ENCODE results near the gene KLHDC8A. TPM values are rescaled to one million over a fixed set of nuclear protein-coding genes. Genes with fewer than 3 reads are reported as not detected.
"Not testable (repeated sequence)": the region's sequence is repeated elsewhere in the genome, so short reads cannot be mapped to it uniquely, and the experiment has no call there.

Gene KLHDC8A
- total RNA-seq, 4 donors from 2014 or later: 0.32 to 2.0 (median 1.2) TPM

DNA sequence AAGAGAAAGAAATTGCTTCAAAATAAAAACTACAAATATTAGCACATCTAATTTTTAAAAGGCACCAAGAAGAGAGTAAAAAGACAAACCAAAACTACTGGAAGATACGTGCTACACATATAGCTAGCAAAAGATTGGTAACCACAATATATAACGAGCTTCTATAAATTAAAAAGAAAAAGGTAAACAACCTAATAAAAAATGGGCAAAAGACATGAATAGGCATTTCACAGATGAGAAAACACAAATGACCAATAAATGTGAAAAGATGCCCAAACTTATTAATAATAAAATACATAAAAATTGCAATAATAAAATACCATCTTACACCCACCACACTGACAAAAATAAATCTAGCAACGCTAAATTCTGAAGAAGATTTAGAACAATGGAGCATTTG, 38.9 kb upstream of the KLHDC8A start:
- Histone ChIP-seq H3K27me3 (peaks cover 0 to 20% (median 0%) of the 10 kb centered on the region in 4 donors), H3K36me3 (no peaks in the 10 kb centered on the region), H3K4me1 (peaks cover 0 to 5% (median 0%) of the 10 kb centered on the region in 4 donors), H3K4me3 (no peak overlapping the region), H3K27ac (replicated peaks in 1 of 4) (no peak overlapping the region), H3K9me3 (no peaks in the 10 kb centered on the region)
- WGBS: 81% methylated on average over 3 of the region's 3 CpGs
- TF ChIP-seq POLR2AphosphoS5 (IDR thresholded peaks at IDR 0.05) (no peak), EP300 (IDR thresholded peaks at IDR 0.05) (no peak), POLR2A (IDR thresholded peaks at IDR 0.05; ENCODE audit: low read depth) (no peak)
- TF ChIP-seq, protein P1, sequence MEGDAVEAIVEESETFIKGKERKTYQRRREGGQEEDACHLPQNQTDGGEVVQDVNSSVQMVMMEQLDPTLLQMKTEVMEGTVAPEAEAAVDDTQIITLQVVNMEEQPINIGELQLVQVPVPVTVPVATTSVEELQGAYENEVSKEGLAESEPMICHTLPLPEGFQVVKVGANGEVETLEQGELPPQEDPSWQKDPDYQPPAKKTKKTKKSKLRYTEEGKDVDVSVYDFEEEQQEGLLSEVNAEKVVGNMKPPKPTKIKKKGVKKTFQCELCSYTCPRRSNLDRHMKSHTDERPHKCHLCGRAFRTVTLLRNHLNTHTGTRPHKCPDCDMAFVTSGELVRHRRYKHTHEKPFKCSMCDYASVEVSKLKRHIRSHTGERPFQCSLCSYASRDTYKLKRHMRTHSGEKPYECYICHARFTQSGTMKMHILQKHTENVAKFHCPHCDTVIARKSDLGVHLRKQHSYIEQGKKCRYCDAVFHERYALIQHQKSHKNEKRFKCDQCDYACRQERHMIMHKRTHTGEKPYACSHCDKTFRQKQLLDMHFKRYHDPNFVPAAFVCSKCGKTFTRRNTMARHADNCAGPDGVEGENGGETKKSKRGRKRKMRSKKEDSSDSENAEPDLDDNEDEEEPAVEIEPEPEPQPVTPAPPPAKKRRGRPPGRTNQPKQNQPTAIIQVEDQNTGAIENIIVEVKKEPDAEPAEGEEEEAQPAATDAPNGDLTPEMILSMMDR (IDR thresholded peaks at IDR 0.05): no peak
- no peak for DNase-seq (ENCODE audit: extremely low spot score)
- intact Hi-C loops (cut with DNase I): loop anchor here (5.0 kb wide), 1 partner anchor 127 kb away; no protein-coding TSS in a partner anchor

DNA sequence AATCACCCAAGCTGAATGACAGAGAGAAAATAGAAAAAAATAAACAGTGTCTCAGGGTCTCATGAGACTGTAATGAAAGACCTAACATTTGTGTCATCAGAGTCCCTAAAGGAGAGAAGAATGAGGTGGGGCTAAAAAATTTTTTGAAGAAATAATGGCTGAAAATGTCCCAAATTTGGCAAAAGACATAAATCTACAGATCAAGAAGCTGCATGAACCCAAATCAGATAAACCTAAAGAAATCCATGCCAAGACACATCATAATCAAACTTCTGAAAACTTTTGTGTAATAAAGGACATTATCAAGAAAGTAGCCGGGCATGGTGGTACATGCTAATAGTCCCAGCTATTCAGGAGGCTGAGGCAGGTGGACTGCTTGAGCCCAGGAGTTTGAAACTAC, 35.9 kb upstream of the KLHDC8A start:
- Histone ChIP-seq H3K4me1 (peaks cover 0 to 5% (median 0%) of the 10 kb centered on the region in 4 donors), H3K4me3 (no peak overlapping the region), H3K9me3 (no peaks in the 10 kb centered on the region), H3K27ac (replicated peaks in 1 of 4) (no peak overlapping the region), H3K27me3 (peaks cover 0 to 25% (median 2%) of the 10 kb centered on the region in 4 donors), H3K36me3 (no peaks in the 10 kb centered on the region)
- TF ChIP-seq POLR2A (IDR thresholded peaks at IDR 0.05; ENCODE audit: low read depth) (no peak), POLR2AphosphoS5 (IDR thresholded peaks at IDR 0.05) (no peak), EP300 (IDR thresholded peaks at IDR 0.05) (no peak)
- TF ChIP-seq, protein P1 (IDR thresholded peaks at IDR 0.05): no peak
- WGBS: 91% methylated on average over 1 of the region's 1 CpG
- intact Hi-C loops (cut with DNase I): no loop called here
- peak; percentile 10 for DNase-seq (ENCODE audit: extremely low spot score)

DNA sequence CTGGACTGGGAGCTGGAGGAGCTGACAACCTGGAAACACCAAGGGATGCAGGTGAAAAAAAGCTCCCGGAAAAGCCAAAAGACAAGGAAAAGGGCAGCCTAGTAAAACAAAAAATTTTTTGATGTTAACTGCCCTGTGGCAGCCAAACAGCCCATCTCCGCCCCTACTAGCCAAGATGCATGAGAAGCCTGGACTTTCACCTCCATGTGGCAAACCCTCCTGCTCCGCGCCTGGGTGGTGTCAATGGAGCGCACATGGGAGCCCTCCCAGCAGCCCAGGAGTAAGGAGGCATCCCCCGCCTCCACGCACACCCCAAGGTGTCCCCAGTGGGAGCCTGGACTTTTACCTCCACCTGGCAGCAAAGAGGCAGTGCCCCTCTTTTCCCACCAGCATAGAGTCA, 34.7 kb upstream of the KLHDC8A start:
- TF ChIP-seq, protein P1 (IDR thresholded peaks at IDR 0.05): no peak
- no peak for TF ChIP-seq POLR2AphosphoS5 (IDR thresholded peaks at IDR 0.05)
- TF ChIP-seq EP300 (IDR thresholded peaks at IDR 0.05): no peak
- no peak for TF ChIP-seq POLR2A (IDR thresholded peaks at IDR 0.05; ENCODE audit: low read depth)
- WGBS: 91% methylated on average over 6 of the region's 7 CpGs
- H3K4me3 ChIP-seq: no peak overlapping the region
- H3K27ac ChIP-seq (replicated peaks in 1 of 4): no peak overlapping the region
- DNase-seq (ENCODE audit: extremely low spot score): peak; percentile 70
- H3K4me1 ChIP-seq: no peaks in the 10 kb centered on the region
- intact Hi-C loops (cut with DNase I): no loop called here
- H3K9me3 ChIP-seq: no peaks in the 10 kb centered on the region
- peaks cover 0 to 25% (median 2%) of the 10 kb centered on the region in 4 donors for H3K27me3 ChIP-seq
- H3K36me3 ChIP-seq: no peaks in the 10 kb centered on the region

DNA sequence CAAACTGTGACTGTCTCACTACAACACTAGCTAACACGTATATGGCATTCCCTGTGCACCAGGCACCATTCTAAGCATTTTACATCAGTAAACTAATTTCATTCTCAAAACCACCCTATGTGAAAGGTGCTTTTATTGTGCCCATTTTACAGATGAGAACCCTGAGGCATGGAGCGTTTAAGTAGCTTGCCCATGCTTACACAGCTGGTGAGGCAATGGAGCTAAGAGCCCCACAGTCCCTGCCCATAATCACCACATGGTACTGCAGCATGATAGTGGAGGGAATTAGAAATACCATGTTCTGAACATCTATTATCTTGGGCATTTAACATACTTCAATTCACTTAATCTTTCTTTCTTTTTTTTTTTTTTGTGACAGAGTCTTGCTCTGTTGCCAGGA, 31.1 kb upstream of the KLHDC8A start:
- Histone ChIP-seq H3K27me3 (peaks cover 0 to 15% (median 2%) of the 10 kb centered on the region in 4 donors), H3K9me3 (no peaks in the 10 kb centered on the region), H3K27ac (replicated peaks in 1 of 4) (no peak overlapping the region), H3K4me3 (no peak overlapping the region), H3K4me1 (no peaks in the 10 kb centered on the region), H3K36me3 (no peaks in the 10 kb centered on the region)
- TF ChIP-seq POLR2AphosphoS5 (IDR thresholded peaks at IDR 0.05) (no peak), EP300 (IDR thresholded peaks at IDR 0.05) (no peak), POLR2A (IDR thresholded peaks at IDR 0.05; ENCODE audit: low read depth) (no peak)
- TF ChIP-seq, protein P1 (IDR thresholded peaks at IDR 0.05): no peak
- intact Hi-C loops (cut with DNase I): loop anchor here (5.0 kb wide), 1 partner anchor 51 kb away; no protein-coding TSS in a partner anchor
- no peak for DNase-seq (ENCODE audit: extremely low spot score)
- WGBS: 93% methylated on average over 2 of the region's 2 CpGs

DNA sequence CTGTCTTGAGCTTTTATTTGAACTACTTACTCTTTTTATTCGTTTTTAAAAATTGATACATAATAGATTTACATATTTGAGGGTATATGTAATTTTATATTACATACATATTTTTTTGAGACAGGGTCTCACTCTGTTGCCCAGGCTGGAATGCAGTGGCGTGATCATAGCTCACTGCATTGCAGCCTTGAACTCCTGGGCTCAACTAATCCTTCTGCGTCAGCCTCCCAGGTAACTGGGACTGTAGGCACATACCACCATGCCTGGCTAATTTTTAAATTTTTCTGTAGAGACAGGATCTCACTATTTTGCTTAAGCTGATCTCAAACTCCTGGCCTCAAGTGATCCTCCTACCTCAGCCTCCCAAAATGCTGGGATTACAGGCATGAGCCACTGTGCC, 26.3 kb upstream of the KLHDC8A start:
- 89% methylated on average over 3 of the region's 3 CpGs for WGBS
- H3K27ac ChIP-seq (replicated peaks in 1 of 4); H3K9me3 ChIP-seq; H3K36me3 ChIP-seq; H3K4me3 ChIP-seq; H3K4me1 ChIP-seq; intact Hi-C loops (cut with DNase I); H3K27me3 ChIP-seq: not testable (repeated sequence)
- DNase-seq (ENCODE audit: extremely low spot score): peak; percentile 72
